ENCODE measurements around the gene TMEM82. TPM values are rescaled to one million over a fixed set of nuclear protein-coding genes. Genes with fewer than 3 reads are reported as not detected.

TMEM82 gene
- total RNA-seq, 1 donor from 2014 or later = not detected

DNA sequence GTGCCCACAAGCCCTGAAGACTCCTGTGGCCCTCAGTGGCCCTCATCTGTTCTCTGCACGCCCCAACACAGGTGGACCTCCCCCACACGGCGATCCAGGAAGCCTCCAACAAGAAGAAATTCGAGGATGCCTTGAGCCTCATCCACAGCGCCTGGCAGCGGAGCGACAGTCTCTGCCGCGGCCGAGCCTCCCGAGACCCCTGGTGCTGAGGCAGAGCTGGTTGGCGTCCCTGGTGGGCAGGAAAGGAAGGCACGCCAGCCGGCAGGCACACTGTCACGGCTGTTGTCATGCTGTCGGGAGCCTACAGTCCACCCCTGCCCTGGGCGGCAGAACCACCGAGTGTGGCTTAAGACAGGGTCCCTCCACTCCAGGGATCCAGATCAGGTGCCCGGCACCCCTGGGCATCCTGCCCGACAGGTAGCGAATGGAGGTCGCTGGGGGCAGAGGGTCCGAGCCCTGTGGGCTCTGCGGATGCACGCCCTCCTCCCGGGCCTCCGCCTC lies 8.5 kb upstream of the TMEM82 start:
- DNase-seq (no peak), ATAC-seq (no peak)
- intact Hi-C loops (cut with micrococcal nuclease) = no loop called here

DNA sequence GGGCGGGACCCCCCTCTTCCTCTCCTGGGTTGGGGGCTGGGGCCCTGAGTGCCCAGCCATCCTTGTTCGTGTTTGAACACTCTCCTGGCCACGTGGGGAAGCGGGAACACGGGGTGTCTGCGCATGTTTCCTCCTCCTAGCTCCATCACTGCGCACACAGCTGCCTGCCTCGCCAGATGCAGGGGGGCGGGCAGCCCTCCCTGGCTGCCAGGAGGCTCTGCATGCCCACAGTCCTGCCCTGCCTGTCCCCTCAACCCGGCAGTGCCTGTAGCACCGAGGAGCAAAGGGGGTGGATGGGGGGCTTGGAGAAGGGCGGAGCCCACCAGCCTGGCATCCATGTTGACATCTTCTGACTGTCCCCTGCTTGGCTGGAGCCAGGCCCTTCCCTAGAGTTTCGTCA lies 8.0 kb upstream of the TMEM82 start:
- no peak for DNase-seq
- no peak for ATAC-seq
- intact Hi-C loops (cut with micrococcal nuclease) = no loop called here

DNA sequence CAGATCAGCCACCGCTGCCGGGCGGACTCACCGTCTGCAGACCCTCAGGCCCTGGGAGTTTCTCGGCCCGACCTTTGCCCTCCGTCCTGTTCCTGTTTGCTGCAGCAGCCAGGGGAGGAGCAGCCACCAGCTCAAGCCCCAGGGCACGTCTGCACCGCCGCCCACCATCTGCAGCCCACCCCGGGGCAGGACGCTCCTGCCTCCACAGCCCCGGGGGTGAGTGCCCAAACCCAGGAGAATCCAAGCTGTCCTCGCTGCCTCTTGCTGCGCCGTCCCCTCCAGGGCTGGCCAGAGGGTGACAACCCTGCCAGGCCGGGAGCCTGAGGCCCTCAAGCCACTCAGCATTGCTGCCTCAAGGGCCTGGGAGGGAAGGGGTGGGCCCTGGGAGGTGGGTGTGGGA lies 7.4 kb upstream of the TMEM82 start:
- DNase-seq (no peak), ATAC-seq (peak; percentile 12)
- intact Hi-C loops (cut with micrococcal nuclease) = no loop called here

DNA sequence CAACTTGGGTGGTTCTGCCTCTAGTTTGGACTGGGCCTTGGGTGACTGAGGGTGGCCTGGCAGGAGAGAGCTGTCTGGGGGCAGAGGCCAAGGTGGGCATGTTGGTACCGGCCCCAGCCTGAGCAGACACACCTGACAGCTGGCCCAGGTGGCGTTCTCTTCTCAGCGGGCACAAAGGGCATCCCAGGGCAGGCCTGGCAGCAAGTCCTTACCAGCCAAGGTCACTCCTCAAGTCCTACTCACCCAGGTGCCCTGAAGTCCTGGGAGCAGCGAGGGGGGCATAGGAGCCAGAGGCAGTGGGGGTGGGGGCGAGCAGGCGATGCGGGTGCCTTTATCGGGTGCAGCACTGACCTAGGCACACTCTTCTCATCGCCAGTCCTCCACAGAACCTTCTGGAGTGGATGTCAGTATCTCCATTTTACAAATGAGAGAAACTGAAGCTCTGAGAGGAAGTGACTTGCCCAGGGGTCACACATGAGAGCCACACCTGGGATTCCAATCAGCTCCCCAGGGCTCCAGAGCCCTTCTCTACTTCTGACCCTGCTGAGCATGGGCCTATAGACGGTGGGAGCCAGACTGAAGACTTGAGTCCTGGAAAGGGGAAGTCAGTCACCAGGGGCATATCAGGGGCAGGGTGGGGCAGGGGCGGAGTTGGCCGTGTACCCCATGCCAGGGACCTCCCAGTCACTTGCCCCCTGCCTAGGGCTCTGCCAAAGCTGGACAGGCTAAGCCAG lies 6.8 kb upstream of the TMEM82 start:
- ATAC-seq (peak; percentile 52), DNase-seq (peak; percentile 70)
- intact Hi-C loops (cut with micrococcal nuclease) = no loop called here

DNA sequence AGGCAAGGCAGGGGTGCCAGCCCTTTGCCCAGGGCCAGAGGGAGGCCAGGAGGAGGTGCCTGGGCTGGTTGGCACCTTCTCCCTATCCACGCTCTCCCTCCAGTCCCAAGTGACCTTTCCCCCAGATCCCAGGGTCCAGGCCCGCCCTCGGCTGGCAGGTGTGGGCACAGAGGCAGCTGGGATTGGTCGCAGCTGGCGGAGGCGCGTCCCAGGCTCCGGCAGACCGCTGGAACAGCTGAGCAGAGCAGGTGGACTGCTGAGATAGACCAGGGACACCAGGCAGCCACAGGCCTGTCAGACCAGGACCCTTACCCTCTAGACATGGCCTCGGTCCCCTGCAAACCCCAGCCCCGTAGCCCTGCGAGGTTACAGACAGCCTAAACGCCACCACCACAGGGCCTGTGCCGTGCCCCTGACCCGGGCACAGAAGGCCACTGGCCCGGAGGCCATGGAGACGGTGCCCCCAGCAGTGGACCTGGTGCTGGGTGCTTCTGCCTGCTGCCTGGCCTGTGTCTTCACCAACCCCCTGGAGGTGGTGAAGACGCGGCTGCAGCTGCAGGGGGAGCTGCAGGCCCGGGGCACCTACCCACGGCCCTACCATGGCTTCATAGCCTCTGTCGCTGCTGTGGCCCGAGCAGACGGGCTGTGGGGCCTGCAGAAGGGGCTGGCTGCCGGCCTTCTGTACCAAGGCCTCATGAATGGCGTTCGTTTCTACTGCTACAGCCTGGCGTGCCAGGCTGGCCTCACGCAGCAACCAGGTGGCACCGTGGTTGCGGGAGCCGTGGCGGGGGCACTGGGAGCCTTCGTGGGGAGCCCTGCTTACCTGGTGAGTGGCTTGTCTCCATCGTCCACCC lies 6.0 kb upstream of the TMEM82 start, which contains the start of gene SLC25A34:
Gene SLC25A34, plus strand, starts transcription at position 221 of the 854 bp plus-strand sequence. Its CDS starts 228 bp downstream, at position 449.
- intact Hi-C loops (cut with micrococcal nuclease) = no loop called here
- ATAC-seq (peak; percentile 83), DNase-seq (peak; percentile 90)

DNA sequence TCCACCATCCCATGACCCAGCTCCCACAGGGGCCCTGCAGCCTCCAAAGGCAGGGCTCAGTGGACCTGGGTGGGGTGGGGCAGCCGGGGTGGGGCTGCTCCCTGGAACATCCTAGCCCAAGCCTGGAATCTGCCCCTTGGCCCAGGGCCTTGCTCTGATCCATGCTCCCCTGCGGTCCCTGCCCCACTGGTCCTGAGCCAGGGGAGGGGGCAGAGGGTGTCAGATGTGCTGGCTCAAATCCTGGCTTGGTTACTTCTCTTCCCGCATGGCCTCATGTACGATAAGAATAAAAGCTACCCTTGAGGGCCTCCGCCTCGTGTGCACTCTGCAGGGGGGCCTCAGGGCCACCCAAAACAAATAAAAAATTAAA lies 5.4 kb upstream of the TMEM82 start:
- no peak for DNase-seq
- intact Hi-C loops (cut with micrococcal nuclease) = no loop called here
- ATAC-seq = peak; percentile 7

DNA sequence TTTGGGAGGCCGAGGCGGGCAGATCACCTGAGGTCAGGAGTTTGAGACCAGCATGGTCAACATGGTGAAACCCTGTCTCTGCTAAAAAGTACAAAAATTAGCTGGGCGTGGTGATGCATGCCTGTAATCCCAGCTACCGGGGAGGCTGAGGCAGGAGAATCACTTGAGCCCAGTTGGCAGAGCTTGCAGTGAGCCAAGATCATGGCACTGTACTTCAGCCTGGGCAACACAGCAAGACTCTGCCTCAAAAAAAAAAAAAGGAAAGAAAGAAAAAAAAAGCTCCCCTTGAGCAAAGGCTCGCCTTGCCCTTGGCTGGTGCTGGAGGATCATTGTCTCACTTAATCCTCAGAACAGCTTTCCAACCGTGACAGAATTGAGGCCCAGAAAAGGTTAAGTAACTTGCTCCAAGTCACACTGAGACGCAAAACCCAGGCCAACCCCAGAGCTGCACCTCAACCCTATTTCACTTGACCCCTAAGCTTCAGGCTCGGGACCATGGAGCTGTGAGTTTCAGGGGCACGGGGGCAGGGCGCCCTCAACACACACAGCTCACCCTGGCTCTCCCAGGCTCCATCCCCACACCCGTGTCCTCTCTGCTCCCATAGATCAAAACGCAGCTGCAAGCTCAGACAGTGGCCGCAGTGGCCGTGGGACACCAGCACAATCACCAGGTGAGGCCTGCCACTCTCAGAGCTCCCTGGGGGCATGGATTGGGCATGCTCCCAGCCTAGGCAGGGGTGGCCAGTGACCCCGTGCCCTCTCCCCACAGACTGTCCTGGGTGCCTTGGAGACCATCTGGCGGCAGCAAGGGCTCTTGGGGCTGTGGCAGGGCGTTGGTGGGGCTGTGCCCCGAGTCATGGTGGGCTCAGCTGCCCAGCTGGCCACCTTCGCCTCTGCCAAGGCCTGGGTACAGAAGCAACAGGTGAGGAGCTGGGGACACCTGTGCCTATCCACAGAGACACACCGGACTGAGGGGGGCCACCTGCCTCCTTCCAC lies 4.7 kb upstream of the TMEM82 start:
- DNase-seq = no peak
- ATAC-seq = no peak
- intact Hi-C loops (cut with micrococcal nuclease) = no loop called here

DNA sequence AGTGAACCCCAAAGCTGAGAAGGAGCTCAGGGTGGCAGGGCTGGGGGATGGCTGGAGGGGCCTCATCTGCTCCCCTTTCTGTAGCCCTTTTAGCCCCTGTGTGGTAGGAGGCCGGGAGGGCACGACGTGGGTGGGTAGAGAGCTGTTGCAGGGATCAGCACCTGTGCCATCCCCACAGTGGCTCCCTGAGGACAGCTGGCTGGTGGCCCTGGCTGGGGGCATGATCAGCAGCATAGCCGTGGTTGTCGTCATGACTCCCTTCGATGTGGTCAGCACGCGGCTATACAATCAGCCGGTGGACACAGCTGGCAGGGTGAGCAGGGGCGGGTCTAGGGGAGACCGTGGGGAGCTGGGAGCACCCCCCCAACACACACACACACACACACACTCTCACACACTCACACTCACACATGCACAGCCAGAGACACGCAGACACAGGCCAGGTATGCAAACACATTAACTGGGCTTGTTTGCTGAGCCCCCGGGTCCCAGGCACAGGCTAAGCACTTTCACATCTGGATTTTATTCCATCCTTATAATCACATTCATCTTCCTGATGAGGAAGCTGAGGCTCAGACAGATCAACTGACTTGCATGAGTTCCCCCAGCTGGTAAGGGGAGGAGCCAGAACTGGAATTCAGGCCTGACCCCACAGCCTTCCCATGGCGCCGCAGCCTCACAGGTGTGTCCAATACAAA lies 3.7 kb upstream of the TMEM82 start:
- ATAC-seq = no peak
- intact Hi-C loops (cut with micrococcal nuclease) = no loop called here
- no peak for DNase-seq

DNA sequence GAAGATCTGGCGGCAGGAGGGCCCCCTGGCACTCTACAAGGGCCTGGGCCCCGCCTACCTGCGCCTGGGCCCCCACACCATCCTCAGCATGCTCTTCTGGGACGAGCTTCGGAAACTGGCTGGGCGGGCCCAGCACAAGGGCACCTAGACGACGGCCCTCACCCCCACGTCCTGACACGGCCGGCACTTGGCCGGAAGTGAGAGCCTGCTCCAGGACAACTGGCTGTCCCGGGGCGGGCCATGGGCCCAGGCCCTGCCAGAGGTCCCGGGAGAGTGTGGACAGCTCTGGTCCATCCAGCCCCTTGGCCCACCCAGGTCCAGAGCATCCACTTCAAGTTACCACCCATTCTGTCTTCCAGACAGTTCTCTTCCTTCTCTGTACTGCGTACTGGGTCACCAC lies 3.0 kb upstream of the TMEM82 start:
- intact Hi-C loops (cut with micrococcal nuclease) = no loop called here
- ATAC-seq (no peak), DNase-seq (no peak)

DNA sequence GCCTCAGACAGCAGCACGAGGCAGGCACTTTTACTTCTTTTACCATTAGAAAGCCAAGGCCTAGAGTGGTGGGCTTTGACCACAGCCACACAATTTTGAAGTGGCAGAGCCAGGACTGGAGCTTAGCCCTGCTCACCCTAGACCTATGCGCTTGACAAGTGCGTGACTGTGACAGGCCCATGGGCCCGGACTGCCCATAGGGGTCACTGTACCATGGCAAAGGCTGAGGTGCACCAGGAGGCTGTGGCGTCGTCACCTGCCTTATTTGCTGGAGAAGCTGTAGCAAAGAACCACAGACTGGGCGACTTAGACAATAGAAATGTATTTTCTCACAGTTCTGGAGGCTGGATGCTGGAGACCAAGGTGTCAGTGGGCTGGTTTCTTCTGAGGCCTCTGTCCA lies 2.6 kb upstream of the TMEM82 start:
- intact Hi-C loops (cut with micrococcal nuclease) = no loop called here
- no peak for ATAC-seq
- no peak for DNase-seq

DNA sequence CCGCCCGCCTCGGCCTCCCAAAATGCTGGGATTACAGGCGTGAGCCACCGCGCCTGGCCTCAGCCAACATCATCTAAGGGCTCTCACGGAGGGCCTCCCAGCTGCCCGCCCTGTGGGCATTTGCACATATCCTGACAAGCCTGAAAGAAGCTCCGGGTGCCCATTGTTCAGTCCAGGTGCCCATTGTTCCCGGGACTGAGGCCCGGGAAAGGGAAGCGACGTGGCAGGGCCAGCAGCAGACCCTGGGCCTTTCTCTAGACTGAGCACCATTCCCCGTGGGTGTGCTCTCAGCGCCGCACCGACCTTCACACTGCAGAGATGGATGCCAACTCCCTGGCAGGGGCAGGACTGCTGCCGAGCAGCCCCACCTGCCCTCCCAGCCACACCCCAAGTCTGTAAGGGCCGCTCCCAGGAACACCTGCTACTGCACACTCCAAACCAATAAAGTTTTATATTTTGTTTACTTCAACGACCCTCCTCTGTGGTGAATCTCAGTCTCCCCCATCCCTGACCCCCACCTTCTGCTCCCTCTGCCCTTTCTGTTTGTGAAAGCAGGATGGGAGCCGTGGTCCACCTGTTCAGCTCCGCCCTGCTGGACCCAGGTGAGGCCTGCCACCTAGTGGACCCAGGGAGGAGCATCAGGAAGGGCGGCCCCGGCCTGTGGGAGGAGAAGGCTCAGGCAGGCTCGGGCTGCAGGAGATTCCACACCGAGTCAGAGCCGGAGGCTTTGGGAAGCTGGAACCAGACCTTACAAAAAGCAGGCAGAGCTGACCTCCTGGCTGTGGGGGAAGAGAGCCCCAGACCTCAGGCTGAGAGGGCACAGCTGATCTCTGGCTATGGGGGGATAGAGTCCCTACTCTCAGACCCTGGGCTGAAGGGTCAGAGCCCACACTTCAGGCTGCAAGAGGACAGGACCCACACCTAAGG lies 1.1 kb upstream of the TMEM82 start:
- peak; percentile 75 for ATAC-seq
- DNase-seq = peak; percentile 87
- intact Hi-C loops (cut with micrococcal nuclease) = no loop called here

DNA sequence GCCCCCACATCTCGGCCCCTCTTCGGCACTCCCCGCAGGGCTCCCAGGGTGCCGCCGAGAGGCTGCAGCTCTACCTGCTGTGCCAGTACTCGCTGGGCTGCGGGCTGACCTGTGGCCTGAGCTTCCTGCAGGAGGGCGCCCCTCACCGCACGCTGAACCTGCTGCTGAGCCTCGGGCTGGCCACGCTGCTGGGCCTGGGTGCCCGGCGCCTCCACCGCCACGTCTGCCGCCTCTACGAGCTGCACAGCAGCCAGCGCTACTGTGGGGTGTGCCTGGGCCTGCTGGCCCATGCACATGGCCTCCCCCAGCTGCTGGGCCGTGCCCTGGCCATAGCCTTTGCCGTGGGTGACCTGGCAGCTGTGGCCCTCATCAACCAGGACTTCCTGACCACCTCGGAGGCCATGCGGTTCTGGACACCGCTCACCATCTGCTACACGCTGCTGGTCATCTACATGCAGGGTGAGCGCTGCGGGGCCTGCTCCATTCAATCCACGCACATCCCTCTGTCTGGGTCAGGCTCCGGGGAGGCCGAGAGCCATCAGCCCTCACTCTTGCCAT lies 1.9 kb downstream of the TMEM82 start:
- ATAC-seq (no peak), DNase-seq (no peak)
- intact Hi-C loops (cut with micrococcal nuclease) = no loop called here

DNA sequence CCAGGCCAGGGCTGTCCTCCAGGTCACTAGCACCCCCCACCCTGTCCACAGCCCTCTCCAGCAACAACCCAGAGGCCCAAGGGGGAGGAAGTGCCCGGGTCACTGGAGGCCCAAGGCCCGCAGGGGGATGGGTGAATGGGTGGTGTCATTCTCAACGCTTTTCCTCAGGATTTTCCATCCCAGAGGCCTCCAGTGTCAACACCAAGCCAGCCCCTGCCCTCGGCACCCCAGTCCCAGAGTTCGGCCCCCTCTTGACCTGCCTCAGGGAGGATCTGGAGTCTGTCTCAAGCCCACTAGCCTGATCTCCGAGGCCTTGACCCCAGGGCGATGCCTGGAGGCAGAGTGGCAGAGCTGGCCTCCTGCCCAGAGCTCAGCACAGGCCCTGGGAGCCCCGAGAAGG lies 5.1 kb downstream of the TMEM82 start:
- intact Hi-C loops (cut with micrococcal nuclease) = no loop called here
- ATAC-seq (no peak), DNase-seq (no peak)

DNA sequence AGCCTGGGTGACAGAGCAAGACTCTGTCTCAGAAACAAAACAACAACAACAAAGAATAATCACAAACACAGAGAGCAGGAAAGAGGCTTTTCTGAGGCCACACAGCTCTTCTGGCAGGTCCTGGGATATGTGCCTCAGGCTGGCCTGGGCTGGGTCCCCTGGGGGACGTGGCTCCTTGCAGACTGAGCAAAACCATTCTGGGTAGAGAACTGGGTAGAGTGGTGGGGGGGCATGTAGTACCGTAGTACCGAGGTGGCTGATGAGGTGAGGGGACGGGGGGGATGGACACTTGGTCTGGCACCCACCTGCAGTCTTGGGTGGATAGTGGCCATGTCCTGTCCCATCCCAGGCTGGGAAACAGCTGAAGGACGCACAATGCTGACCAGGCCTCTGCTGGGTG lies 6.0 kb downstream of the TMEM82 start:
- intact Hi-C loops (cut with micrococcal nuclease) = no loop called here
- no peak for DNase-seq
- ATAC-seq = no peak

DNA sequence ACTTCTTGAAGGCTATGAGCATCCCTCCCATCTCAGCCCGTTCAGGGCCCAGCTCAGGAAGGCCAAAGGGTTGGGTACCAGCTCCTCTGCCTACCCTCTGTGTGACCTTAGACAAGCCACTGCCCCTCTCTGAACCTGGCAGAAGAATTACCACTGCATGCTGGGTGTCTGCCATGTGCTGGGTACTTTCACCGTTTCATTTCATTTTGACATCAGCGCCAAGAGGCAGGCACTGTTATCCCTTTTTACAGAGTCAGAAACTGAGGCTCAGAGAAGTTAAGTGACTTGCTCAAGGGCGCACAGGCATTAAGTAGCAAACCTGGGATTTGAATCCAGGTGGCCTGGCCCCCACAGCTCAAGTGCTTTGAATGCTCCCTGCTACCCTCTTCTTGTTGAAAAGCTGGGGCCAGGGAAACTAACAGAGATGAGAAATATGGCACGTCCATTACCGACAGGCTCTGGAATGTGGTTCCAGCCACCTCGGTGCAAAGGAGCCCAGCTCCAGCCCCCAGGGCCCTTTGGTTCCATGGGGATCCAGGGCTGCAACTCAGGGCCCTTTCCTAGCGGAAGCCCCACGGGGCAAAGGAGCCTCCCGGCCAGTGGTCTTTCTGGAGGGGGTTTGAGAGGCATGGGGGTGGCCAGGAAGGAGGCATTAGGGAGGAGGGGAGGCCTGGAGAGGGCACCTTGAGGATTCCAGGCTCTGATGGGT lies 6.5 kb downstream of the TMEM82 start:
- ATAC-seq (no peak), DNase-seq (no peak)
- intact Hi-C loops (cut with micrococcal nuclease) = no loop called here

DNA sequence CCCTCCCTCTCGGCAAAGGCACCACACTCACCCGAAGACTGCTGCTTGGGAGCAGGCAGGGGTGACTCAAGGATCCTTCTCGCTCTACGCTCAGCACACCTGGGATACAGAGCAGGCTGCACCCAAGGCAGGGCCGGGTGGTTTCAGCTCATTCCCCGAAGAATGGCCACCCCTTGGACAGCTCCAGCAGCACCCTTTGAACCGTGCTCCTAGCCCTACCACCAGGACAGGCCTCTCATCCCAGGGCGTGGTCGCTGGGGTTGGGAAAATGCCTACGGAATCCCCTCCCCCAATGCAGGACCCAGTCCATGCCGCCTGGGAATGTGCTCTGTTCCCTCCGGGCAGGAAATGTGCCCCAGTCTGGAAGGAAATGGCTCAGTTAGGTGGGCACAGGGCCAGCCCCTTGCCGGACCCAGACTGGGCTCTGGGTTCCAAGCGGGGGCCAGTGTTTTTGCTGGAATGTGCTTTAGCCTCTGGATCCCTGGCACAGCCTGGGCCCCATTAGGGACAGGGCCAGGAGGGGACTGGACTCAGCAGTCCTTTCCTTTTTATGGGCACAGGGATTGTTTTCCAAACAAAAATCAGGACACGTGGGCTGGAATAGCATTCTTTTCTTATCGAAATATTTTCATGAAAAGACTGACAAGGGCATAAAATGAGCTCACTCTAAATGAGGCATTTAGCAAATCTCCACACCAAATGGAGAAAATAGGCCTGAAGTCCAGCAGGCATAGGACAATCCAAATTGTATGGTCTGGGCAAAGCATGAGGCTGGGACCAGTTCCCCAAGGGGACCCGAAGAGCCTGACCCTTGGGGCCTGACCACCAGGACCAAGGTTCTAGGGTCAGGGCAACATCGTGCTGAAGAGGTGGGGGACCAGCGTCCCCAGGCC lies 7.3 kb downstream of the TMEM82 start:
- intact Hi-C loops (cut with micrococcal nuclease) = no loop called here
- DNase-seq = no peak
- peak; percentile 28 for ATAC-seq
